SH-SY5Y (cell line): ENCODE data around the gene TTC33.

Experiments used
- GATA2 ChIP-seq: IDR thresholded peaks from 2 replicates; pipeline ENCODE4 v1.6.1; 2011; ENCODE audit warnings: mild to moderate bottlenecking, low read depth, low read length
- GATA3 ChIP-seq: IDR thresholded peaks from 2 replicates; pipeline ENCODE4 v1.6.1; 2011; ENCODE audit warnings: low read depth, mild to moderate bottlenecking, low read length, moderate library complexity

The TTC33 gene

DNA sequence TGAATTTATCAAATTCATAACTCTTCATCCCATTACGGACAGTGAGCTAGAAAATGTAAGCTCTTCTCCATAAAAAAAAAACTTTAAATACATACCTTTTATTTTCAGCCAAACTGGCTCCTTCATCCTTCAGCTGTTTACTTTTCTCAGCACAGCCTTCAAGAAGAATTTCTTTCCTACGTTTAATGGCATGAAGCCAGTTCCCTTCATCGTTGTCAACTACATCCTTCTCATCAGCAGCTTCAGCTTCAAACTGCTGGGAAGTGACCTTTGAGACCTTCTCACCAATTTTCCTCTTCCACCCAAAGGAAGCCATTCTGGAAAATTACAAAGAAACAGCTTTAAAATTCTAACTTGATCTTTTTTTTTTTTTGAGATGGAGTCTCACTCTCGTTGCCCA, 9.1 kb downstream of the TTC33 start:
- TF ChIP-seq GATA2 (no peak), GATA3 (no peak)

DNA sequence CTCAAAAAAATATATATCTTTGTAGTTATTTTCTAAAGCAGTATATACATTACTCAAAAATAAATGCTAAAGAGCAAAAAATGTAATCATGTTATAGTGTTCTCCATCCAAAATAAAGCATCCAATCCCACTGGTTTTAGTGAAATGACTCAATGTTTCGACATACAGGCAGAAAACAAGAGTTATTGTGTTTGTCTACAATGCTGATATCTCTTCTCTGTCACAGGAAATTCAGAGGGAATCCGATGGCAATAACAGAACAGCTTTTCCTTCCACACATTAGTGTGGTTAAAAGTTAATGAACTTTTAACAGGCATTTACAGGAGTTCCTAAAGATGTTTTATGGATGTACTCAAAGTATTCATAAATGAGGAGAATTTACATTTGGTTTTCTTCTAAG, 12.0 kb downstream of the TTC33 start:
- TF ChIP-seq GATA3 (no peak), GATA2 (no peak)

DNA sequence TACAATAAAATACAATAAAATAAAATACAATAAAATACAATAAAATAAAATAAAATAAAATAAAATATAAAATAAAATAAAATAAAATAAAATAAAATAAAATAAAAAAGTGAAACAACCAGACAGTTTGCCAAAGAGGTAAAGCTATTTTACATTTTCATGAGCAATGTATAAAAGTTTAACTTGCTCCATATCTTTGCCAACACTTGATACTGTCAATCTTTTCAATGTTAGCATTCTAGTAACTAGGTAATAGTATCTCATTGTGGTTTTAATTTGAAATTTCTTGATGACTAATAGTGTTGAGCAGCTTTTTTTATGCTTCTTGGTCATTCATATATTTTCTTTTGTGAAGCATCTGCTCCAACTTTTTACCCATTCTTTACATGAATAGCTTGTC, 17.3 kb downstream of the TTC33 start:
- TF ChIP-seq GATA3 (no peak), GATA2 (no peak)

GRCh38 chr5:40736103-40736875, 19.5 kb downstream of the TTC33 start:
- TF ChIP-seq GATA3 (no peak), GATA2 (no peak)

DNA sequence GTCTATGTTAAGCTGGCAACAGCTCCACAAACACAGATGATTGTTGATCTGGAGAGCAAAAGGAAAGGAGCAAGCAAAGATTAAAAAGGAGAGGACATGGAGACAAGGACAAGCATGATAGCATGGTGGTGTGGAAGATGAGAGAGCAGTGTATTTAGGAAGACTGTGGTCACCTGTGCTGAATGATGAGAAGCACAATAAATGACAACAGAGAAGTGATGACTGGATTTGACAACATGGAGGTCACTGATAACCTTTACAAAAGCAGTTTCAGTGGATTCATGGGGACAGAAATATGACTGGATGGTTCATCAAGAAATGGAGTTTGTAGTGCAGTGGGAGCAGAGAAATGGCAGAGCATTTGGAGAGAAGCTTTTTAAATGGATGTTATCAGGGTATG, 20.2 kb downstream of the TTC33 start:
- TF ChIP-seq GATA2 (no peak), GATA3 (no peak)

DNA sequence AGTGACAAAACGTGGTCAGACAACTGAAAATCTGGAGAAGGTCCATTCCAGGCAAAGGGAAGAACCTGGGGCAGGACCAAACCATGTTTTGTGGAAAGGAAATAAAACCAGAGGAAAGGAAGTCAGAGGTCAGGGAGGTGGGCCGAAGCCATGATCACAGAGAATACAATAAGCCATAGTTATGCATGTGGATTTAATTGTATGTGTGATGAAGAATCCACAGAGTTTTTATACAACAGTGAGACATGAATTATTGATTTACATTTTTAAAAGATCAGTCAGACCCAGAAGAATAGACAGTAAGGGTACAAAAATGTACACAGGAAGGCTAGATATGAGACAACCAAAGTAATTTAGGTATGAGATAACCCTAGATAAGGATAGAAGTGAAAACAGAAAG, 20.8 kb downstream of the TTC33 start:
- TF ChIP-seq GATA2 (no peak), GATA3 (no peak)

GRCh38 chr5:40733879-40734563, 21.7 kb downstream of the TTC33 start:
- TF ChIP-seq GATA3: no peak
- TF ChIP-seq GATA2: no peak

GRCh38 chr5:40733434-40733833, 22.3 kb downstream of the TTC33 start:
- TF ChIP-seq GATA3: no peak
- TF ChIP-seq GATA2: no peak

- TF ChIP-seq GATA2: no peak
- TF ChIP-seq GATA3: no peak
Observed at GRCh38 chr5:40720069-40720468, 35.7 kb downstream of the TTC33 start.

DNA sequence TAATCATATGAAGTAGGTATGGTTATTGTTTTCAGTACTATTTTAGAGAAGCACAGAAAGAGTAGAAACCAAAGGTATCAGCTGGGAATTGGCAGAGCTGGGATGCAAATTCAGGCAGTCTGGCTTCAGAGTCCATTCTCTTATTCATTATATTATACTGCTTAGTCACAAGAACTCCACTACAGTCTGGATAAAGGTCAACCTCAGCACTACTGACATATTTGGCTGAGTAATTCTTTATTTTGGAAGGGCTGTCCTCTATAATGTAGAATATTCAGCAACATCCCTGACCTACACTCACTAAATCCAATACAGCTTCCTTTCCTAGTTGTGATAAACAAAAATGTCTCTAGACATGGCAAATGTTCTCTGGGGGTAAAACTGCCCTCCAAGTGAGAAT, 38.5 kb downstream of the TTC33 start:
- no peak for TF ChIP-seq GATA3
- TF ChIP-seq GATA2: no peak

GRCh38 chr5:40716590-40716989, 39.2 kb downstream of the TTC33 start:
- TF ChIP-seq GATA2 (no peak), GATA3 (no peak)

GRCh38 chr5:40716000-40716399, 39.8 kb downstream of the TTC33 start:
- TF ChIP-seq GATA3 (no peak), GATA2 (no peak)

DNA sequence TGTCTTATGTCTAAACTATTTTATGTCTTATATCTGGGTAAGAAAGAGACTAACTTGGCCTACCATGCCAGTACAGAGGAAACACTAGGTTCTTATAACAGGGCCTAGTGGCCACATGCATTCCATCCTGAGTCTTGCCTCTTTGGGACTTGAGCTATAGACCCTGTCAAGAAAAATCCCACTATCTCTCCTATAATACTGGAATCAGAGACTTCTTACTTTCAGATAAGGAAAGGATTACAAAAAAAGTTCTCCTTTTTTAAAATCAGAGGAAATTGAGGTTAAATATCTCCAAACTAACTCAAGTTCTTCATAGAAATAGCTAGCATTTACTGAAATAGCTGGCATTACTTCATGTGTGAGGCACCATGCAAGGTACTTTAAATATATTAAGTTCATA, 41.8 kb downstream of the TTC33 start:
- TF ChIP-seq GATA2 (no peak), GATA3 (no peak)

- TF ChIP-seq GATA2 (no peak), GATA3 (no peak)
Observed at GRCh38 chr5:40700116-40700782, 55.5 kb downstream of the TTC33 start.

DNA sequence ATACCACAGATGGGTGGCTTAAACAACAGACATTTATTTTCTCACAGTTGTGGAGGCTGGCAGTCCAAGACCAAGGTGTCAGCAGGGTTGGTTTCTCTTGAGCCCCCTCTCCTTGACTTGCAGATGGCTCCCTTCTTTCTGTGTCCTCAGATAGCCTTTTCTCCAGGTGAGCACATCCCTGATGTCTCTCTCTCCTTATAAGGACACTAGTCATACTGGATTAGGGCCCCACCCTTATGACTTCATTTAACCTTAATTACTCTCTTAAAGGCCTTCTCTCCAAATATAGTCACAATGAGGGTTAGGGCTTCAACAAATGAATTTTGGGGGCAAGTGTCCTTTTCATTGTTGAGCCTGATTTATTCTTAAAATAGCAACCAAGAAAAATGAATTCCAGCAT, 61.3 kb downstream of the TTC33 start:
- no peak for TF ChIP-seq GATA2
- TF ChIP-seq GATA3: no peak

GRCh38 chr5:40691894-40692293, 63.9 kb downstream of the TTC33 start:
- TF ChIP-seq GATA3: no peak
- no peak for TF ChIP-seq GATA2

DNA sequence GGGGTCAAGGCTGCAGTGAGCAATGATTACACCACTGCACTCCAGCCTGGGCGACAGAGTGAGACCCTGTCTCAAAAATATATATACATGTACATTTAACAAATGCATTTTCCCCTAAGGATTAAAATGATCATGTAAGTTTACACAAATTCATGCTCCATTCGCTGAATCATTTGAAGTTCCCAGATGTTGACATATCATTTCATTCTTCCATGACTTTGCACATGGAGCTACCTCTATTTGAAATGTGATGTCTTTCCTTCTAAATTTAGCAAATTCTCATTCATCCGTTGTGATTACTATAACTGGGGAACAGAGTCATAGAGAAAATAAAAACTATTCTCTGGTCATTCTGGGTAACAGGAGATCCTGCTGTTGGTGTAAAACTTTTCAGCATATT, 65.5 kb downstream of the TTC33 start:
- TF ChIP-seq GATA3 (no peak), GATA2 (no peak)
